Right lobe of liver (tissue), 6 donors: ENCODE results near the gene MCHR1. TPM values are rescaled to one million over a fixed set of nuclear protein-coding genes. Genes with fewer than 3 reads are reported as not detected.

ENCODE experiments used
- ATAC-seq, 4 donors: fragments of 200-7000 bp; cut with Tn5 transposase; one replicate each; pipeline ENCODE4 v1.9.1; 2020; ENCODE audit warnings: mild to moderate bottlenecking in 4 of 4, moderate library complexity in 4 of 4
- DNase-seq, 3 donors: peaks; one replicate each; pipeline ENCODE4 v3.0.0-alpha.2; 2020
- H3K27ac ChIP-seq, 3 donors: fragments of 200-600 bp; one replicate each; pipeline ENCODE4 v1.8.0; 2022
- H3K27me3 ChIP-seq, 2 donors: fragments of 200-600 bp; one replicate each; pipeline ENCODE4 v1.8.0; 2022
- H3K36me3 ChIP-seq, 4 donors: fragments of 200-600 bp; sonication (generic) in 1 of 4; one replicate each; pipeline versions ENCODE4 v1.5.1 to v1.8.0; 2017 to 2022; ENCODE audit warnings: control low read depth in 1 of 4
- H3K4me1 ChIP-seq, 4 donors: fragments of 200-600 bp; sonication (generic) in 1 of 4; one replicate each; pipeline versions ENCODE4 v1.5.1 to v1.8.0; 2017 to 2022; ENCODE audit warnings: control low read depth in 1 of 4
- H3K4me3 ChIP-seq, 3 donors: fragments of 200-600 bp; one replicate each; pipeline ENCODE4 v1.8.0; 2022
- H3K9me3 ChIP-seq, 4 donors: fragments of 200-600 bp; sonication (generic) in 1 of 4; one replicate each; pipeline versions ENCODE4 v1.5.1 to v1.8.0; 2017 to 2022; ENCODE audit warnings: control low read depth in 1 of 4
- POLR2A ChIP-seq: fragments of 450-650 bp; IDR thresholded peaks from one replicate; pipeline ENCODE4 v1.6.1; 2017; ENCODE audit warnings: antibody characterized with exemption, mild to moderate bottlenecking
- WGBS: methylation state at CpG from one replicate; pipeline ENCODE4 v1.1.6; 2018; ENCODE audit warnings: low coverage, low lambda C conversion rate; ENCODE audit not compliant: insufficient coverage; ENCODE audit errors: missing lambda C conversion rate; 5-methylcytosine and 5-hydroxymethylcytosine counted together
- intact Hi-C, 2 donors: fragments of 100-400 bp; cut with DNase I; formaldehyde crosslinking; loops; one replicate each; pipeline versions ENCODE4 v1.11.2 to v1.14.1; 2022
- total RNA-seq, 6 experiments: library from RNA; depleted of rRNA in 2 of 6; stranded (reverse); fragments of >200 nt in 2 of 6; fragmentation: NEBNext Ultra II Directional in 3 of 6; extraction: Animal tissue kit (Norgen Biotek cat#: 25700) in 3 of 6; gene quantifications; one replicate each; pipeline versions ENCODE4 v1.1.0 to v1.2.4, GENCODE V29; 2016 to 2023
- TF ChIP-seq, protein P1 (sequence below), 4 donors: fragments of 200-600 bp in 3 of 4; fragments of 450-650 bp in 1 of 4; IDR thresholded peaks; one replicate each; pipeline versions ENCODE4 v1.5.1 to v1.8.0; 2016 to 2022; ENCODE audit warnings: antibody characterized with exemption in 4 of 4, mild to moderate bottlenecking in 2 of 4
- donor health status: DM: no; HTN: yes; CAD: no.
- donor health status: DM: no; HTN: no; CAD: no.
- donor health status: DM: no; HTN: no; CAD: no.
- donor health status: DM: no; HTN: yes; CAD: no.
- donor health status: DM: no; HTN: yes; CAD: no.

The MCHR1 gene
- total RNA-seq, 6 experiments from 2014 or later = 1.1 to 3.7 (median 1.9) TPM

GRCh38 chr22:40660730-40661129, 18.6 kb upstream of the MCHR1 start:
- H3K27me3 ChIP-seq = no peaks in the 10 kb centered on the region
- ATAC-seq = no peak

DNA sequence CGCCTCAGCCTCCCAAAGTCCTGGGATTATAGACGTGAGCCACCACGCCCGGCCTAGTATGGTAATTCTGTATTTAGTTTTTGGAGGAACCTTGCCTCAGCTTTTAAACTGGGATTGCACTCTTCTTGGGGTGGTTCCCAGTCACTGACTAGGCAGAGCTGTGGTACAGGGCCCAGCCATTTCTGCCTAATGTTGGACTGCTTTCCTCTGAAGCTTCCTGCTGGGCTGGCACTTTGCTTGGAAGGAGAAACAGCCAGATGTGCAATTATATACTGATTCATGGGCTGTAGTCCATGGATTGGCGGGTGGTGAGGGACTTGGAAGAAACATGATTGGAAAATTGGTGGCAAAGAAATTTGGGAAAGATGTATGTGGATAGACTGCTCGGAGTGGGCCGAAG, 17.6 kb upstream of the MCHR1 start:
- Histone ChIP-seq H3K9me3 (no peaks in the 10 kb centered on the region), H3K27ac (no peak overlapping the region), H3K4me3 (no peak overlapping the region), H3K36me3 (no peaks in the 10 kb centered on the region), H3K4me1 (no peaks in the 10 kb centered on the region), H3K27me3 (no peaks in the 10 kb centered on the region)
- TF ChIP-seq, protein P1, sequence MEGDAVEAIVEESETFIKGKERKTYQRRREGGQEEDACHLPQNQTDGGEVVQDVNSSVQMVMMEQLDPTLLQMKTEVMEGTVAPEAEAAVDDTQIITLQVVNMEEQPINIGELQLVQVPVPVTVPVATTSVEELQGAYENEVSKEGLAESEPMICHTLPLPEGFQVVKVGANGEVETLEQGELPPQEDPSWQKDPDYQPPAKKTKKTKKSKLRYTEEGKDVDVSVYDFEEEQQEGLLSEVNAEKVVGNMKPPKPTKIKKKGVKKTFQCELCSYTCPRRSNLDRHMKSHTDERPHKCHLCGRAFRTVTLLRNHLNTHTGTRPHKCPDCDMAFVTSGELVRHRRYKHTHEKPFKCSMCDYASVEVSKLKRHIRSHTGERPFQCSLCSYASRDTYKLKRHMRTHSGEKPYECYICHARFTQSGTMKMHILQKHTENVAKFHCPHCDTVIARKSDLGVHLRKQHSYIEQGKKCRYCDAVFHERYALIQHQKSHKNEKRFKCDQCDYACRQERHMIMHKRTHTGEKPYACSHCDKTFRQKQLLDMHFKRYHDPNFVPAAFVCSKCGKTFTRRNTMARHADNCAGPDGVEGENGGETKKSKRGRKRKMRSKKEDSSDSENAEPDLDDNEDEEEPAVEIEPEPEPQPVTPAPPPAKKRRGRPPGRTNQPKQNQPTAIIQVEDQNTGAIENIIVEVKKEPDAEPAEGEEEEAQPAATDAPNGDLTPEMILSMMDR (IDR thresholded peaks at IDR 0.05) = no peak
- TF ChIP-seq POLR2A = no peak
- no peak for ATAC-seq
- no peak for DNase-seq
- WGBS = 90% methylated on average over 7 of the region's 7 CpGs
- intact Hi-C loops = no loop called here

More at GRCh38 chr22:40660730-40661129, 18.6 kb upstream of the MCHR1 start:
- Histone ChIP-seq H3K36me3 (no peaks in the 10 kb centered on the region), H3K9me3 (no peaks in the 10 kb centered on the region), H3K27ac (no peak overlapping the region), H3K4me3 (no peak overlapping the region), H3K4me1 (no peaks in the 10 kb centered on the region)
- intact Hi-C loops = no loop called here
- WGBS = 100% methylated on average over 1 of the region's 3 CpGs
- no peak for TF ChIP-seq POLR2A
- TF ChIP-seq, protein P1 (IDR thresholded peaks at IDR 0.05) = no peak
- no peak for DNase-seq

GRCh38 chr22:40665312-40665711, 14.0 kb upstream of the MCHR1 start:
- TF ChIP-seq, protein P1 (IDR thresholded peaks at IDR 0.05) = no peak
- TF ChIP-seq POLR2A = no peak
- no peaks in the 10 kb centered on the region for H3K4me1 ChIP-seq
- DNase-seq (no peak), ATAC-seq (peak in 1 of 4 donors; percentile 25)
- intact Hi-C loops = no loop called here
- WGBS = 49% methylated on average over 3 of the region's 4 CpGs
- H3K27ac ChIP-seq = peak overlapping the region in 1 of 3 donors; percentile 68
- no peaks in the 10 kb centered on the region for H3K27me3 ChIP-seq
- H3K4me3 ChIP-seq = no peak overlapping the region
- H3K9me3 ChIP-seq = no peaks in the 10 kb centered on the region
- H3K36me3 ChIP-seq = no peaks in the 10 kb centered on the region

DNA sequence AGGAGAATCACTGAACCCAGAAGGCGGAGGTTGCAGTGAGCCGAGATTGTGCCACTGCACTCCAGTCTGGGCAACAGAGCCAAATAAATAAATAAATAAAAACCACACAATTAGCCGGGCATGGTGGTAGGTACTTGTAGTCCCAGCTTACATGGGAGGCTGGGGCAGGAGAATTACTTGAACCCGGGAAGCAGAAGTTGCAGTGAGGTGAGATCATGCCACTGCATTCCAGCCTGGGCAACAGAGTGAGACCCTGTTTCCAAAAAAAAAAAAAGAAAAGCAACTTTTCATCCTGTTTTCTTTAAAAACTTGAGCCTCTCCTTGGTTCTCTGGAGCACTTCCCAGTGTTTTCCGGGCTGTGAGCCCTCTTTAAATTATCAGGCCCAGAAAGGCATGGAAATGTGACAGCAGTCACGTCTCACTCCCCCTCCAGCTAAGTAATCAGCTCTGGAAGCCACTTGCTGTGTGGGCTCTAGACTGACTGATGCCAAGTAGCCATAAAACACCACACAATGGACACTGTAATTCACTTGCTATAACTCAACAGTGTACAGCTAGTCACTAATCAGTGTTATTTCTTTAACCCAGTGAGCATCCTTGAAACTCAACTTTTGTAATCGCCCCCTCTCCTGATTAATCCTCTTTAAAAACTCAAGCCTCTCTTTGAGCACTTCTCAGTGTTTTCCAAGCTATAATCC, 13.0 kb upstream of the MCHR1 start:
- ATAC-seq = peak; percentile 40 to 67 (median 64)
- H3K9me3 ChIP-seq = no peaks in the 10 kb centered on the region
- TF ChIP-seq POLR2A = no peak
- TF ChIP-seq, protein P1 (IDR thresholded peaks at IDR 0.05) = no peak
- H3K4me1 ChIP-seq = no peaks in the 10 kb centered on the region
- H3K27ac ChIP-seq = peak overlapping the region in 2 of 3 donors; percentile 52 to 68
- no peak for DNase-seq
- intact Hi-C loops = no loop called here
- H3K27me3 ChIP-seq = no peaks in the 10 kb centered on the region
- 86% methylated on average over 7 of the region's 7 CpGs for WGBS
- H3K4me3 ChIP-seq = no peak overlapping the region
- no peaks in the 10 kb centered on the region for H3K36me3 ChIP-seq
